Endothelial cell (in vitro differentiated cells): ENCODE data around the gene HOGA1. TPM values are rescaled to one million over a fixed set of nuclear protein-coding genes. Genes with fewer than 3 reads are reported as not detected.
"Not testable (repeated sequence)": the region's sequence is repeated elsewhere in the genome, so short reads cannot be mapped to it uniquely, and the experiment has no call there.

Experiments
- DNase-seq: peaks from one replicate; pipeline ENCODE4 v3.0.0; 2021; ENCODE audit warnings: low spot score
- H3K27ac Mint-ChIP-seq: one replicate; pipeline ENCODE4 v1.8.0; 2021; ENCODE audit warnings: mixed read lengths, inconsistent platforms; ENCODE audit not compliant: unreplicated experiment
- H3K27me3 Mint-ChIP-seq: one replicate; pipeline ENCODE4 v1.8.0; 2021; ENCODE audit warnings: mild to moderate bottlenecking, moderate library complexity, mixed read lengths, inconsistent platforms; ENCODE audit not compliant: unreplicated experiment
- H3K36me3 Mint-ChIP-seq: one replicate; pipeline ENCODE4 v1.8.0; 2021; ENCODE audit warnings: mild to moderate bottlenecking, low read depth, mixed read lengths, inconsistent platforms; ENCODE audit not compliant: unreplicated experiment
- H3K4me1 Mint-ChIP-seq: one replicate; pipeline ENCODE4 v1.8.0; 2021; ENCODE audit warnings: mild to moderate bottlenecking, mixed read lengths, inconsistent platforms; ENCODE audit not compliant: unreplicated experiment
- H3K4me3 Mint-ChIP-seq: one replicate; pipeline ENCODE4 v1.8.0; 2021; ENCODE audit warnings: mild to moderate bottlenecking, mixed read lengths, inconsistent platforms; ENCODE audit not compliant: unreplicated experiment
- H3K9me3 Mint-ChIP-seq: one replicate; pipeline ENCODE4 v1.8.0; 2021; ENCODE audit warnings: mixed read lengths, inconsistent platforms; ENCODE audit not compliant: unreplicated experiment
- CTCF ChIP-seq: fragments of 200-600 bp; sonication (generic); IDR thresholded peaks from one replicate; pipeline ENCODE4 v1.5.0; 2021; ENCODE audit warnings: antibody characterized with exemption; ENCODE audit not compliant: unreplicated experiment
- total RNA-seq: library from RNA; stranded (reverse); fragmentation: NEBNext Ultra II Directional; extraction: Animal tissue kit (Norgen Biotek cat#: 25700); gene quantifications from one replicate; pipeline ENCODE4 v1.2.1, GENCODE V29; 2021; ENCODE audit not compliant: unreplicated experiment

Gene HOGA1
- total RNA-seq, 1 donor from 2014 or later, result 0.85 TPM

DNA sequence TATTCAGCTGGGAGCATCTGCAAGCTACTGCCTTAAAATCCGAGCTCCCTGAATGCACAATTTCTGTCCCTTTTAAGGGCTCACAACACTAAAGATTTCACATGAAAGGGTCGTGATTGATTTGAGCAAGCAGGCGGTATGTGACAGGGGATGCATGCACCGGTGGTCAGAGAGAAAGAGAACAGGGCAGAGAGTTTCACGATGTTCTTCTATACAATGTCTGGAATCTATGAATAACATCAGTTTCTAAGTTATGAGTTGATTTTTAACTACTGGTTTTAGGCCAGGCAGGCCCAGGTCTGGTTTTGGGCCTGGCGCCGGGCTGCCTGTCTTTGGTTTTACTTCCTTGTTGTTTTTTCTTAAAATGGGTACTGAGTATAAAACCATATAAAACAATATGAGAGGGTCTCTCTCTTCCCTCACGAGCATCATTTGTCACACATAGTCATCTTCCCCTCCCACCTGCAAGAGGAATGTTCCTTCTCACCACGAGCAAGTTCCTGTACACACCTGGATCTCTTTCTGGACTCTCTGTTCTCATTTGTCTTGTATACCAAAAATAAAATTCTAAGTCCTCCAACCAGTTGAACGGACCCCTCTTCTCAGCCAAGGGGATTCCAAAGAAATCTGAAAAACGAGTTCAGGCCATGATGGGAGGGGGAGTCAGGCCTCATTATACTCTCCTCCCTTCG, 22.7 kb upstream of the HOGA1 start:
- H3K36me3 Mint-ChIP-seq, H3K9me3 Mint-ChIP-seq, DNase-seq, H3K27me3 Mint-ChIP-seq: not testable (repeated sequence)
- Mint-ChIP-seq H3K27ac (peak overlapping the region; percentile 7), H3K4me3 (peak overlapping the region; percentile 60), H3K4me1 (peaks cover 36% of the 10 kb centered on the region)

- not testable (repeated sequence) for H3K27me3 Mint-ChIP-seq, H3K4me3 Mint-ChIP-seq, H3K9me3 Mint-ChIP-seq, H3K36me3 Mint-ChIP-seq, DNase-seq
- Mint-ChIP-seq H3K4me1 (peaks cover 36% of the 10 kb centered on the region), H3K27ac (peak overlapping the region; percentile 27)
These were observed 21.9 kb upstream of the HOGA1 start for GRCh38 chr10:97562329-97562728.

GRCh38 chr10:97563337-97563736, 20.9 kb upstream of the HOGA1 start:
- TF ChIP-seq CTCF, result no peak
- peaks cover 8% of the 10 kb centered on the region for H3K27me3 Mint-ChIP-seq
- peaks cover 36% of the 10 kb centered on the region for H3K4me1 Mint-ChIP-seq
- H3K9me3 Mint-ChIP-seq, result no peaks in the 10 kb centered on the region
- no peak for DNase-seq
- H3K36me3 Mint-ChIP-seq, result peaks cover 4% of the 10 kb centered on the region
- peak overlapping the region; percentile 46 for H3K27ac Mint-ChIP-seq
- H3K4me3 Mint-ChIP-seq, result no peak overlapping the region

GRCh38 chr10:97564776-97565175, 19.4 kb upstream of the HOGA1 start:
- no peak for DNase-seq
- H3K9me3 Mint-ChIP-seq, result no peaks in the 10 kb centered on the region

GRCh38 chr10:97566336-97566996, 17.7 kb upstream of the HOGA1 start:
- Mint-ChIP-seq H3K36me3 (peaks cover 5% of the 10 kb centered on the region), H3K27me3 (peaks cover 8% of the 10 kb centered on the region), H3K27ac (no peak overlapping the region), H3K9me3 (no peaks in the 10 kb centered on the region), H3K4me1 (peaks cover 32% of the 10 kb centered on the region), H3K4me3 (no peak overlapping the region)
- no peak for TF ChIP-seq CTCF
- no peak for DNase-seq

More at GRCh38 chr10:97564776-97565175, 19.4 kb upstream of the HOGA1 start:
- no peak overlapping the region for H3K4me3 Mint-ChIP-seq
- peaks cover 8% of the 10 kb centered on the region for H3K27me3 Mint-ChIP-seq
- peaks cover 8% of the 10 kb centered on the region for H3K36me3 Mint-ChIP-seq
- peaks cover 36% of the 10 kb centered on the region for H3K4me1 Mint-ChIP-seq
- TF ChIP-seq CTCF, result no peak
- peak overlapping the region; percentile 32 for H3K27ac Mint-ChIP-seq

DNA sequence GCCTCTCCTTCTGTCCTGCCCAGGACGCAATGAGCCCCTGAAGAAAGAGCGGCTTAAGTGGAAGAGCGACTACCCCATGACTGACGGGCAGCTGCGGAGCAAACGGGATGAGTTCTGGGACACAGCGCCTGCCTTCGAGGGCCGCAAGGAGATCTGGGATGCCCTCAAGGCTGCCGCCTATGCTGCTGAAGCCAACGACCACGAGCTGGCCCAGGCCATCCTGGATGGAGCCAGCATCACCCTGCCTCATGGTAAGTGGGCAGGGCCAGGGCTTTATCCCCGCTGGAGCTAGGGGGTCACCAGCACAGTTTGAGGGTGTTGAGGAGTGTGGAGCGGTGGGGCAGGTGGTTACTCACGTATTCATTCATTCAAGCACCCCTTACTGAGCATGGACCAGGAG, 16.3 kb upstream of the HOGA1 start:
- Mint-ChIP-seq H3K36me3 (peaks cover 5% of the 10 kb centered on the region), H3K27me3 (peaks cover 4% of the 10 kb centered on the region), H3K4me1 (peaks cover 20% of the 10 kb centered on the region), H3K27ac (no peak overlapping the region), H3K9me3 (no peaks in the 10 kb centered on the region), H3K4me3 (no peak overlapping the region)
- TF ChIP-seq CTCF, result no peak
- DNase-seq, result no peak
